ENCODE measurements around the gene OR51E2. TPM values are rescaled to one million over a fixed set of nuclear protein-coding genes. Genes with fewer than 3 reads are reported as not detected.

OR51E2 gene
- total RNA-seq, 1 experiment from 2014 or later: not detected

- Histone ChIP-seq H3K4me1 (ENCODE audit: insufficient read depth, low read length) (no peaks in the 10 kb centered on the region), H2BK120ac (ENCODE audit: low read depth, low read length, poor library complexity, severe bottlenecking) (no peak within 1 kb of the TSS), H4K91ac (ENCODE audit: insufficient read length, low read depth, low read length) (no peak within 1 kb of the TSS), H2BK15ac (ENCODE audit: low read depth, low read length) (no peak within 1 kb of the TSS), H3K14ac (ENCODE audit: insufficient read depth, low read length) (no peak within 1 kb of the TSS), H3K27me3 (ENCODE audit: insufficient read depth, low read length) (no peaks in the 10 kb centered on the region), H2AK5ac (ENCODE audit: insufficient read length, low read length) (no peak within 1 kb of the TSS), H2BK20ac (ENCODE audit: low read depth, low read length, poor library complexity, severe bottlenecking) (no peak within 1 kb of the TSS), H3K4me2 (ENCODE audit: insufficient read depth, insufficient read length, low read length) (no peak within 1 kb of the TSS), H3T11ph (ENCODE audit: low read length) (no peak within 1 kb of the TSS), H3K23me2 (ENCODE audit: insufficient read length, low read depth, low read length, poor library complexity, severe bottlenecking) (no peaks in the 10 kb centered on the region), H2BK12ac (ENCODE audit: insufficient read length, low read depth, low read length) (no peak within 1 kb of the TSS), H3K27ac (ENCODE audit: insufficient read length, low read depth, low read length) (no peak within 1 kb of the TSS), H3K79me2 (ENCODE audit: insufficient read depth, low read length) (no peaks in the 10 kb centered on the region), H2AFZ (ENCODE audit: low read length) (no peak within 1 kb of the TSS), H4K20me1 (ENCODE audit: control insufficient read depth, insufficient read depth, insufficient read length) (no peaks in the 10 kb centered on the region), H4K5ac (ENCODE audit: insufficient read length, low read depth, low read length) (no peak within 1 kb of the TSS), H3K79me1 (ENCODE audit: insufficient read depth, low read depth, low read length, poor library complexity, severe bottlenecking) (no peaks in the 10 kb centered on the region), H3K9ac (ENCODE audit: extremely low read depth, insufficient read length, low read length) (no peak within 1 kb of the TSS), H2BK5ac (ENCODE audit: insufficient read length, low read length) (no peak within 1 kb of the TSS), H3K23ac (ENCODE audit: insufficient read length, low read depth, low read length) (no peak within 1 kb of the TSS), H3K56ac (ENCODE audit: insufficient read length, low read depth, low read length) (no peak within 1 kb of the TSS), H4K8ac (replicated peaks; ENCODE audit: insufficient read length, low read depth, low read length) (no peak within 1 kb of the TSS), H3K9me3 (ENCODE audit: control insufficient read depth, low read depth, low read length) (no peaks in the 10 kb centered on the region), H3K4ac (ENCODE audit: low read depth, low read length) (no peak within 1 kb of the TSS), H3K18ac (ENCODE audit: insufficient read length, low read depth, low read length) (no peak within 1 kb of the TSS)
- Mint-ChIP-seq H3K36me3 (ENCODE audit: insufficient read depth in 1 of 3, low read depth in 3 of 3) (no peaks in the 10 kb centered on the region), H3K4me3 (no peak within 1 kb of the TSS), H3K9me3 (no peaks in the 10 kb centered on the region), H3K27ac (no peak within 1 kb of the TSS; a peak in 1 of 7 replicates), H3K4me1 (peaks cover 3 to 11% of the 10 kb centered on the region in 2 experiments; a peak in 3 of 4 replicates), H3K27me3 (ENCODE audit: low read depth) (peaks cover 1% of the 10 kb centered on the region)
- no CpG with 5 or more reads among the region's 3 CpGs for WGBS (ENCODE audit: extremely low coverage, insufficient read length, low lambda C conversion rate)
- DNase-seq: no peak
- TF ChIP-seq, protein P1, sequence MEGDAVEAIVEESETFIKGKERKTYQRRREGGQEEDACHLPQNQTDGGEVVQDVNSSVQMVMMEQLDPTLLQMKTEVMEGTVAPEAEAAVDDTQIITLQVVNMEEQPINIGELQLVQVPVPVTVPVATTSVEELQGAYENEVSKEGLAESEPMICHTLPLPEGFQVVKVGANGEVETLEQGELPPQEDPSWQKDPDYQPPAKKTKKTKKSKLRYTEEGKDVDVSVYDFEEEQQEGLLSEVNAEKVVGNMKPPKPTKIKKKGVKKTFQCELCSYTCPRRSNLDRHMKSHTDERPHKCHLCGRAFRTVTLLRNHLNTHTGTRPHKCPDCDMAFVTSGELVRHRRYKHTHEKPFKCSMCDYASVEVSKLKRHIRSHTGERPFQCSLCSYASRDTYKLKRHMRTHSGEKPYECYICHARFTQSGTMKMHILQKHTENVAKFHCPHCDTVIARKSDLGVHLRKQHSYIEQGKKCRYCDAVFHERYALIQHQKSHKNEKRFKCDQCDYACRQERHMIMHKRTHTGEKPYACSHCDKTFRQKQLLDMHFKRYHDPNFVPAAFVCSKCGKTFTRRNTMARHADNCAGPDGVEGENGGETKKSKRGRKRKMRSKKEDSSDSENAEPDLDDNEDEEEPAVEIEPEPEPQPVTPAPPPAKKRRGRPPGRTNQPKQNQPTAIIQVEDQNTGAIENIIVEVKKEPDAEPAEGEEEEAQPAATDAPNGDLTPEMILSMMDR (conservative IDR thresholded peaks at IDR 0.05): no peak
Measured at GRCh38 chr11:4643682-4644081, 54.0 kb downstream of the OR51E2 start, which contains the start of gene OR51E1. TSS of gene OR51E1 (plus strand) at chr11:4643982. CDS start at chr11:4652527, 8,545 bp downstream.
